Activated T-helper 2 cell treated with anti-CD3 and anti-CD28 coated beads, Interferon-gamma antibody, Interleukin-2, Interleukin-4, amounts not matched to agents 10 μg/mL and 5 μg/mL and 100 μg/mL, durations not matched to agents 14 hours and 24 hours and 36 hours (primary cell): ENCODE results near the gene TTC39B. TPM values are rescaled to one million over a fixed set of nuclear protein-coding genes. Genes with fewer than 3 reads are reported as not detected.

Experiments used
- DNase-seq: peaks from one replicate; pipeline ENCODE4 v3.0.0; 2021; ENCODE audit warnings: low spot score
- H3K27ac Mint-ChIP-seq: one replicate; pipeline ENCODE4 v1.8.0; 2021; ENCODE audit warnings: mixed read lengths
- H3K27me3 Mint-ChIP-seq: one replicate; pipeline ENCODE4 v1.8.0; 2021; ENCODE audit warnings: low read depth, mixed read lengths
- H3K36me3 Mint-ChIP-seq: one replicate; pipeline ENCODE4 v1.8.0; 2021; ENCODE audit warnings: low read depth, mixed read lengths
- H3K4me1 Mint-ChIP-seq: one replicate; pipeline ENCODE4 v1.8.0; 2021; ENCODE audit warnings: low read depth, mixed read lengths
- H3K4me3 Mint-ChIP-seq: one replicate; pipeline ENCODE4 v1.8.0; 2021; ENCODE audit warnings: low read depth, mild to moderate bottlenecking, moderate library complexity, mixed read lengths
- H3K9me3 Mint-ChIP-seq: one replicate; pipeline ENCODE4 v1.8.0; 2021; ENCODE audit warnings: mixed read lengths
- intact Hi-C: fragments of 100-400 bp; cut with micrococcal nuclease; formaldehyde crosslinking; loops from one replicate; pipeline ENCODE4 v1.15.1; 2023
- total RNA-seq: library from RNA; stranded (reverse); gene quantifications from 2 replicates; pipeline ENCODE4 v1.2.3, GENCODE V29; 2022

Gene TTC39B
- total RNA-seq, 1 donor from 2014 or later: 10.5 TPM

GRCh38 chr9:15163931-15164330 is 143.1 kb downstream of the TTC39B start:
- Mint-ChIP-seq H3K4me3 (no peak overlapping the region), H3K27ac (no peak overlapping the region), H3K9me3 (no peaks in the 10 kb centered on the region), H3K36me3 (peaks cover 3% of the 10 kb centered on the region), H3K4me1 (no peaks in the 10 kb centered on the region), H3K27me3 (no peaks in the 10 kb centered on the region)
- intact Hi-C loops: no loop called here
- DNase-seq: no peak

GRCh38 chr9:15161753-15162152 is 145.3 kb downstream of the TTC39B start:
- Mint-ChIP-seq H3K4me1 (no peaks in the 10 kb centered on the region), H3K4me3 (no peak overlapping the region), H3K9me3 (no peaks in the 10 kb centered on the region), H3K27ac (no peak overlapping the region), H3K36me3 (peaks cover 3% of the 10 kb centered on the region), H3K27me3 (peaks cover 2% of the 10 kb centered on the region)
- intact Hi-C loops: no loop called here
- no peak for DNase-seq

GRCh38 chr9:15160673-15161072 is 146.3 kb downstream of the TTC39B start:
- no peaks in the 10 kb centered on the region for H3K36me3 Mint-ChIP-seq

GRCh38 chr9:15158064-15158463 is 149.0 kb downstream of the TTC39B start:
- Mint-ChIP-seq H3K27me3 (peaks cover 10% of the 10 kb centered on the region), H3K4me3 (no peak overlapping the region), H3K36me3 (no peaks in the 10 kb centered on the region), H3K4me1 (no peaks in the 10 kb centered on the region), H3K27ac (no peak overlapping the region), H3K9me3 (no peaks in the 10 kb centered on the region)
- intact Hi-C loops: no loop called here
- DNase-seq: no peak

More at GRCh38 chr9:15160673-15161072, 146.3 kb downstream of the TTC39B start:
- H3K27me3 Mint-ChIP-seq: peaks cover 7% of the 10 kb centered on the region
- no peaks in the 10 kb centered on the region for H3K4me1 Mint-ChIP-seq
- H3K27ac Mint-ChIP-seq: no peak overlapping the region
- intact Hi-C loops: no loop called here
- no peak overlapping the region for H3K4me3 Mint-ChIP-seq
- H3K9me3 Mint-ChIP-seq: no peaks in the 10 kb centered on the region
- DNase-seq: no peak

- intact Hi-C loops: no loop called here
- H3K27ac Mint-ChIP-seq: no peak overlapping the region
Measured at GRCh38 chr9:15157381-15157780, 149.6 kb downstream of the TTC39B start.

GRCh38 chr9:15156241-15156640 is 150.8 kb downstream of the TTC39B start:
- Mint-ChIP-seq H3K27me3 (peaks cover 10% of the 10 kb centered on the region), H3K4me3 (no peak overlapping the region), H3K27ac (no peak overlapping the region), H3K36me3 (no peaks in the 10 kb centered on the region), H3K9me3 (no peaks in the 10 kb centered on the region), H3K4me1 (no peaks in the 10 kb centered on the region)
- intact Hi-C loops: no loop called here
- no peak for DNase-seq

More at GRCh38 chr9:15157381-15157780, 149.6 kb downstream of the TTC39B start:
- Mint-ChIP-seq H3K36me3 (no peaks in the 10 kb centered on the region), H3K4me3 (no peak overlapping the region), H3K4me1 (no peaks in the 10 kb centered on the region), H3K27me3 (peaks cover 10% of the 10 kb centered on the region), H3K9me3 (no peaks in the 10 kb centered on the region)
- DNase-seq: no peak

- Mint-ChIP-seq H3K4me1 (no peaks in the 10 kb centered on the region), H3K9me3 (no peaks in the 10 kb centered on the region), H3K36me3 (no peaks in the 10 kb centered on the region), H3K27ac (no peak overlapping the region), H3K4me3 (no peak overlapping the region), H3K27me3 (peaks cover 10% of the 10 kb centered on the region)
- no peak for DNase-seq
- intact Hi-C loops: no loop called here
Measured at GRCh38 chr9:15155826-15156225, 151.2 kb downstream of the TTC39B start.

GRCh38 chr9:15155323-15155722 is 151.7 kb downstream of the TTC39B start:
- Mint-ChIP-seq H3K27me3 (peaks cover 10% of the 10 kb centered on the region), H3K27ac (no peak overlapping the region), H3K4me3 (no peak overlapping the region), H3K9me3 (no peaks in the 10 kb centered on the region), H3K36me3 (no peaks in the 10 kb centered on the region), H3K4me1 (no peaks in the 10 kb centered on the region)
- no peak for DNase-seq
- intact Hi-C loops: no loop called here

GRCh38 chr9:15154677-15155076 is 152.3 kb downstream of the TTC39B start:
- Mint-ChIP-seq H3K4me1 (no peaks in the 10 kb centered on the region), H3K36me3 (no peaks in the 10 kb centered on the region), H3K27ac (no peak overlapping the region), H3K27me3 (peaks cover 14% of the 10 kb centered on the region), H3K4me3 (no peak overlapping the region), H3K9me3 (no peaks in the 10 kb centered on the region)
- intact Hi-C loops: no loop called here
- no peak for DNase-seq

- Mint-ChIP-seq H3K36me3 (no peaks in the 10 kb centered on the region), H3K27me3 (peaks cover 14% of the 10 kb centered on the region), H3K27ac (no peak overlapping the region), H3K4me3 (no peak overlapping the region), H3K4me1 (no peaks in the 10 kb centered on the region), H3K9me3 (no peaks in the 10 kb centered on the region)
- DNase-seq: no peak
- intact Hi-C loops: no loop called here
Measured at GRCh38 chr9:15153961-15154360, 153.1 kb downstream of the TTC39B start.

- peaks cover 8% of the 10 kb centered on the region for H3K27me3 Mint-ChIP-seq
- H3K4me3 Mint-ChIP-seq: no peak overlapping the region
- H3K9me3 Mint-ChIP-seq: no peaks in the 10 kb centered on the region
- no peak overlapping the region for H3K27ac Mint-ChIP-seq
- intact Hi-C loops: no loop called here
- no peaks in the 10 kb centered on the region for H3K36me3 Mint-ChIP-seq
- no peaks in the 10 kb centered on the region for H3K4me1 Mint-ChIP-seq
- no peak for DNase-seq
Measured at GRCh38 chr9:15150939-15151338, 156.1 kb downstream of the TTC39B start.

GRCh38 chr9:15149450-15149849 is 157.6 kb downstream of the TTC39B start:
- intact Hi-C loops: no loop called here
- no peaks in the 10 kb centered on the region for H3K36me3 Mint-ChIP-seq
- DNase-seq: no peak
- H3K27me3 Mint-ChIP-seq: peaks cover 10% of the 10 kb centered on the region
- no peaks in the 10 kb centered on the region for H3K9me3 Mint-ChIP-seq
- no peak overlapping the region for H3K4me3 Mint-ChIP-seq
- no peak overlapping the region for H3K27ac Mint-ChIP-seq
- no peaks in the 10 kb centered on the region for H3K4me1 Mint-ChIP-seq

GRCh38 chr9:15146268-15146700 is 160.7 kb downstream of the TTC39B start:
- H3K4me3 Mint-ChIP-seq: no peak overlapping the region
- H3K4me1 Mint-ChIP-seq: no peaks in the 10 kb centered on the region
- no peaks in the 10 kb centered on the region for H3K36me3 Mint-ChIP-seq
- intact Hi-C loops: no loop called here
- no peak for DNase-seq
- H3K27me3 Mint-ChIP-seq: peaks cover 12% of the 10 kb centered on the region
- no peaks in the 10 kb centered on the region for H3K9me3 Mint-ChIP-seq
- H3K27ac Mint-ChIP-seq: no peak overlapping the region

GRCh38 chr9:15144622-15145061 is 162.4 kb downstream of the TTC39B start:
- intact Hi-C loops: no loop called here
- DNase-seq: no peak
- Mint-ChIP-seq H3K27me3 (peaks cover 10% of the 10 kb centered on the region), H3K27ac (no peak overlapping the region), H3K4me3 (no peak overlapping the region), H3K36me3 (no peaks in the 10 kb centered on the region), H3K9me3 (no peaks in the 10 kb centered on the region), H3K4me1 (no peaks in the 10 kb centered on the region)
